Measurements from ENCODE around the gene ATG14. TPM values are rescaled to one million over a fixed set of nuclear protein-coding genes. Genes with fewer than 3 reads are reported as not detected.

The ATG14 gene
- total and polyA plus RNA-seq, 8 donors: 3.0 to 8.1 (median 4.7) TPM

- 64 to 90% methylated on average over 2 of the region's 2 CpGs for WGBS, 2 donors
- no peak for FAIRE-seq
Measured at GRCh38 chr14:55450124-55450523, 38.5 kb upstream of the ATG14 start.

GRCh38 chr14:55449116-55449515 is 37.5 kb upstream of the ATG14 start:
- Histone ChIP-seq H3K27ac (no peak overlapping the region), H3K9me3 (no peaks in the 10 kb centered on the region), H3K4me3 (no peak overlapping the region), H3K27me3 (no peaks in the 10 kb centered on the region), H3K4me1 (peaks cover 0 to 10% (median 9%) of the 10 kb centered on the region in 3 donors), H3K36me3 (no peaks in the 10 kb centered on the region)
- DNase-seq: no peak
- TF ChIP-seq CTCF (IDR thresholded peaks at IDR 0.05): no peak
- no peak for ATAC-seq
- no peak for FAIRE-seq
- intact Hi-C loops (cut with DNase I): no loop called here
- 91 to 96% methylated on average over 3 of the region's 3 CpGs for WGBS, 2 donors

More at GRCh38 chr14:55450124-55450523, 38.5 kb upstream of the ATG14 start:
- no peak overlapping the region for H3K27ac ChIP-seq
- TF ChIP-seq CTCF (IDR thresholded peaks at IDR 0.05): no peak
- H3K9me3 ChIP-seq: no peaks in the 10 kb centered on the region
- H3K36me3 ChIP-seq: no peaks in the 10 kb centered on the region
- no peak for DNase-seq
- peaks cover 7 to 18% (median 17%) of the 10 kb centered on the region in 3 donors for H3K4me1 ChIP-seq
- no peak overlapping the region for H3K4me3 ChIP-seq
- intact Hi-C loops (cut with DNase I): no loop called here
- ATAC-seq: no peak
- H3K27me3 ChIP-seq: no peaks in the 10 kb centered on the region

- no peak for TF ChIP-seq CTCF (IDR thresholded peaks at IDR 0.05)
- Histone ChIP-seq H3K4me1 (peaks cover 0 to 6% (median 6%) of the 10 kb centered on the region in 3 donors), H3K36me3 (no peaks in the 10 kb centered on the region), H3K27ac (no peak overlapping the region), H3K4me3 (no peak overlapping the region), H3K27me3 (no peaks in the 10 kb centered on the region), H3K9me3 (no peaks in the 10 kb centered on the region)
- intact Hi-C loops (cut with DNase I): no loop called here
- ATAC-seq: peak in 2 of 4 donors; percentile 31 to 34
- FAIRE-seq: no peak
- DNase-seq: no peak
- 48 to 49% methylated on average over 3 of the region's 3 CpGs for WGBS, 2 donors
Measured at GRCh38 chr14:55448141-55448614, 36.5 kb upstream of the ATG14 start.

- H3K9me3 ChIP-seq: no peaks in the 10 kb centered on the region
- TF ChIP-seq CTCF (IDR thresholded peaks at IDR 0.05): no peak
- H3K4me3 ChIP-seq: no peak overlapping the region
- WGBS, 2 donors: 59 to 70% methylated on average over 2 of the region's 2 CpGs
- peak; percentile 31 to 77 (median 40) for ATAC-seq
- H3K27ac ChIP-seq: no peak overlapping the region
- peak in 1 of 6 donors; percentile 25 for DNase-seq
- intact Hi-C loops (cut with DNase I): no loop called here
- peaks cover 0 to 6% (median 6%) of the 10 kb centered on the region in 3 donors for H3K4me1 ChIP-seq
- no peaks in the 10 kb centered on the region for H3K27me3 ChIP-seq
- no peak for FAIRE-seq
- H3K36me3 ChIP-seq: no peaks in the 10 kb centered on the region
Measured at GRCh38 chr14:55446833-55447232, 35.2 kb upstream of the ATG14 start.

- H3K36me3 ChIP-seq: no peaks in the 10 kb centered on the region
- intact Hi-C loops (cut with DNase I): no loop called here
- ATAC-seq: peak; percentile 73 to 90 (median 83)
- TF ChIP-seq CTCF (IDR thresholded peaks at IDR 0.05): peak; percentile 30 to 60 (median 47)
- no peak overlapping the region for H3K27ac ChIP-seq
- H3K27me3 ChIP-seq: no peaks in the 10 kb centered on the region
- peaks cover 0 to 2% (median under 1%) of the 10 kb centered on the region in 3 donors for H3K4me1 ChIP-seq
- FAIRE-seq: no peak
- DNase-seq: peak in 4 of 6 donors; percentile 28 to 67 (median 52)
- WGBS, 2 donors: 21 to 24% methylated on average over 5 of the region's 5 CpGs
- H3K4me3 ChIP-seq: no peak overlapping the region
- H3K9me3 ChIP-seq: no peaks in the 10 kb centered on the region
Measured at GRCh38 chr14:55446127-55446736, 34.6 kb upstream of the ATG14 start.

Data from pancreas (tissue), 10 donors.